DND-41 (cell line): ENCODE results near the gene TRNP1.

Experiments used
- ATAC-seq: fragments of 200-7000 bp; cut with Tn5 transposase; 3 replicates; pipeline ENCODE4 v1.9.1; 2021; ENCODE audit warnings: low read depth; ENCODE audit not compliant: insufficient read depth
- DNase-seq: peaks from one replicate; pipeline ENCODE4 v3.0.0-alpha.2; 2020
- H2AFZ ChIP-seq: 2 replicates; pipeline ENCODE4 v1.6.0; 2012; ENCODE audit warnings: low read depth, low read length
- H3K27ac ChIP-seq: 2 replicates; pipeline ENCODE4 v1.5.1; 2012; ENCODE audit warnings: low read length, inconsistent platforms
- H3K27me3 ChIP-seq: fragments of 200-600 bp; sonication (generic); 2 replicates; pipeline ENCODE4 v1.6.0; 2012; ENCODE audit warnings: low read length, mild to moderate bottlenecking, inconsistent platforms; ENCODE audit not compliant: insufficient read depth, poor library complexity
- H3K36me3 ChIP-seq: 2 replicates; pipeline ENCODE4 v1.5.1; 2012; ENCODE audit warnings: low read length, inconsistent platforms; ENCODE audit not compliant: insufficient read depth
- H3K4me1 ChIP-seq: 2 replicates; pipeline ENCODE4 v1.5.1; 2012; ENCODE audit warnings: mild to moderate bottlenecking, low read length; ENCODE audit not compliant: insufficient read depth
- H3K4me2 ChIP-seq: 2 replicates; pipeline ENCODE4 v1.6.0; 2012; ENCODE audit warnings: mild to moderate bottlenecking, moderate library complexity, low read length, inconsistent platforms; ENCODE audit not compliant: insufficient read depth
- H3K4me3 ChIP-seq, 2 experiments: fragments of 200-600 bp in 1 of 2; shearing (Covaris generic) in 1 of 2; 2 replicates each; pipeline ENCODE4 v1.5.1; 2012 to 2016; ENCODE audit warnings: inconsistent platforms in 2 of 2, low read length in 2 of 2, mild to moderate bottlenecking in 2 of 2, low read depth in 1 of 2, moderate library complexity in 1 of 2
- H3K79me2 ChIP-seq: 2 replicates; pipeline ENCODE4 v1.6.0; 2012; ENCODE audit warnings: low read length, inconsistent platforms; ENCODE audit not compliant: insufficient read depth
- H3K9ac ChIP-seq: 2 replicates; pipeline ENCODE4 v1.6.0; 2012; ENCODE audit warnings: low read depth, mild to moderate bottlenecking, inconsistent platforms, low read length, moderate library complexity
- H3K9me3 ChIP-seq: 2 replicates; pipeline ENCODE4 v1.5.1; 2012; ENCODE audit warnings: low read length, moderate library complexity, mild to moderate bottlenecking, inconsistent platforms; ENCODE audit not compliant: insufficient read depth, severe bottlenecking
- H4K20me1 ChIP-seq: 2 replicates; pipeline ENCODE4 v1.6.0; 2012; ENCODE audit warnings: low read length; ENCODE audit not compliant: insufficient read depth
- EZH2 ChIP-seq: IDR thresholded peaks from 3 replicates; pipeline ENCODE4 v1.6.1; 2012; ENCODE audit warnings: borderline replicate concordance, low read depth, mild to moderate bottlenecking, moderate library complexity, low read length, inconsistent platforms; ENCODE audit not compliant: severe bottlenecking
- TF ChIP-seq, protein P1 (sequence below): IDR thresholded peaks from 2 replicates; pipeline ENCODE4 v1.5.1; 2012; ENCODE audit warnings: borderline replicate concordance, low read length, moderate library complexity, mild to moderate bottlenecking; ENCODE audit not compliant: poor library complexity, severe bottlenecking; ENCODE audit errors: extremely low read depth

Gene TRNP1, protein sequence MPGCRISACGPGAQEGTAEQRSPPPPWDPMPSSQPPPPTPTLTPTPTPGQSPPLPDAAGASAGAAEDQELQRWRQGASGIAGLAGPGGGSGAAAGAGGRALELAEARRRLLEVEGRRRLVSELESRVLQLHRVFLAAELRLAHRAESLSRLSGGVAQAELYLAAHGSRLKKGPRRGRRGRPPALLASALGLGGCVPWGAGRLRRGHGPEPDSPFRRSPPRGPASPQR

GRCh38 chr1:26993237-26994019 lies at the start of gene TRNP1:
Gene TRNP1, plus strand, starts transcription at chr1:26993692. Its CDS starts 95 bp downstream, at chr1:26993787.
- ATAC-seq (no peak), DNase-seq (no peak)
- no peaks in the 10 kb centered on the region for H3K27me3 ChIP-seq
- no peaks in the 10 kb centered on the region for H4K20me1 ChIP-seq
- no peak within 1 kb of the TSS for H3K9ac ChIP-seq
- H3K4me1 ChIP-seq = peaks cover 8% of the 10 kb centered on the region
- no peaks in the 10 kb centered on the region for H3K9me3 ChIP-seq
- H2AFZ ChIP-seq = no peak within 1 kb of the TSS
- H3K27ac ChIP-seq = no peak within 1 kb of the TSS
- H3K4me3 ChIP-seq = no peak within 1 kb of the TSS
- no peaks in the 10 kb centered on the region for H3K79me2 ChIP-seq
- H3K4me2 ChIP-seq = no peak within 1 kb of the TSS
- TF ChIP-seq, protein P1, sequence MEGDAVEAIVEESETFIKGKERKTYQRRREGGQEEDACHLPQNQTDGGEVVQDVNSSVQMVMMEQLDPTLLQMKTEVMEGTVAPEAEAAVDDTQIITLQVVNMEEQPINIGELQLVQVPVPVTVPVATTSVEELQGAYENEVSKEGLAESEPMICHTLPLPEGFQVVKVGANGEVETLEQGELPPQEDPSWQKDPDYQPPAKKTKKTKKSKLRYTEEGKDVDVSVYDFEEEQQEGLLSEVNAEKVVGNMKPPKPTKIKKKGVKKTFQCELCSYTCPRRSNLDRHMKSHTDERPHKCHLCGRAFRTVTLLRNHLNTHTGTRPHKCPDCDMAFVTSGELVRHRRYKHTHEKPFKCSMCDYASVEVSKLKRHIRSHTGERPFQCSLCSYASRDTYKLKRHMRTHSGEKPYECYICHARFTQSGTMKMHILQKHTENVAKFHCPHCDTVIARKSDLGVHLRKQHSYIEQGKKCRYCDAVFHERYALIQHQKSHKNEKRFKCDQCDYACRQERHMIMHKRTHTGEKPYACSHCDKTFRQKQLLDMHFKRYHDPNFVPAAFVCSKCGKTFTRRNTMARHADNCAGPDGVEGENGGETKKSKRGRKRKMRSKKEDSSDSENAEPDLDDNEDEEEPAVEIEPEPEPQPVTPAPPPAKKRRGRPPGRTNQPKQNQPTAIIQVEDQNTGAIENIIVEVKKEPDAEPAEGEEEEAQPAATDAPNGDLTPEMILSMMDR = no peak
- no peak for TF ChIP-seq EZH2
- no peaks in the 10 kb centered on the region for H3K36me3 ChIP-seq

DNA sequence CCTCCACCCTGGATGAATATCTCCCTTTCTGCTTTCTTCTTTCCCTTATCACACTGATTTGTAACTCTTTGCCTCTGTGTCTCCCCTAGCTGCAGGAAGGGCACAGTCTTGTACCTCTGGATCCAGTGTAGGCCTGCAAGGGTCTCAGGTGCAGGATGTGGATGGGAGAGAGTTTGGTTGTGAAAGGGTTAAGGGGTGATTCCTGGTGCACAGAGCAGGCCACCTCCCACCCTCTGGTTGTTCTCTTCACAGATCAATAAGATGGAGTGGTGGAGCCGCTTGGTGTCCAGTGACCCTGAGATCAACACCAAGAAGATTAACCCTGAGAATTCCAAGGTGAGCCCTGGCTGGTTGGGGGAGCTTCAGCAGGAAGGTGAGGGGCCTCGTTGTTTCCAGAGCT lies 48.4 kb upstream of the TRNP1 start:
- no peaks in the 10 kb centered on the region for H3K9me3 ChIP-seq
- no peaks in the 10 kb centered on the region for H3K4me1 ChIP-seq
- H3K79me2 ChIP-seq = no peaks in the 10 kb centered on the region
- H3K4me2 ChIP-seq = no peak overlapping the region
- H3K9ac ChIP-seq = no peak overlapping the region
- no peaks in the 10 kb centered on the region for H3K27me3 ChIP-seq
- no peak overlapping the region for H3K4me3 ChIP-seq
- no peak for DNase-seq
- TF ChIP-seq EZH2 = no peak
- TF ChIP-seq, protein P1 = no peak
- H3K36me3 ChIP-seq = peaks cover 57% of the 10 kb centered on the region
- peaks cover 3% of the 10 kb centered on the region; the same call in 1 of the 2 replicates for H4K20me1 ChIP-seq
- H3K27ac ChIP-seq = no peak overlapping the region
- ATAC-seq = no peak
- no peak overlapping the region for H2AFZ ChIP-seq

- Histone ChIP-seq H3K36me3 (peaks cover 57% of the 10 kb centered on the region), H4K20me1 (peaks cover 3% of the 10 kb centered on the region; the same call in 1 of the 2 replicates), H3K27ac (no peak overlapping the region), H3K4me1 (no peaks in the 10 kb centered on the region), H3K9me3 (no peaks in the 10 kb centered on the region), H3K79me2 (no peaks in the 10 kb centered on the region), H3K9ac (no peak overlapping the region), H3K4me2 (no peak overlapping the region), H2AFZ (no peak overlapping the region), H3K4me3 (no peak overlapping the region), H3K27me3 (no peaks in the 10 kb centered on the region)
- ATAC-seq (no peak), DNase-seq (no peak)
- no peak for TF ChIP-seq EZH2
- TF ChIP-seq, protein P1 = no peak
Measured at GRCh38 chr1:26945728-26946127, 47.8 kb upstream of the TRNP1 start.
